ENCODE measurements around the gene PGAM2.

The PGAM2 gene

DNA sequence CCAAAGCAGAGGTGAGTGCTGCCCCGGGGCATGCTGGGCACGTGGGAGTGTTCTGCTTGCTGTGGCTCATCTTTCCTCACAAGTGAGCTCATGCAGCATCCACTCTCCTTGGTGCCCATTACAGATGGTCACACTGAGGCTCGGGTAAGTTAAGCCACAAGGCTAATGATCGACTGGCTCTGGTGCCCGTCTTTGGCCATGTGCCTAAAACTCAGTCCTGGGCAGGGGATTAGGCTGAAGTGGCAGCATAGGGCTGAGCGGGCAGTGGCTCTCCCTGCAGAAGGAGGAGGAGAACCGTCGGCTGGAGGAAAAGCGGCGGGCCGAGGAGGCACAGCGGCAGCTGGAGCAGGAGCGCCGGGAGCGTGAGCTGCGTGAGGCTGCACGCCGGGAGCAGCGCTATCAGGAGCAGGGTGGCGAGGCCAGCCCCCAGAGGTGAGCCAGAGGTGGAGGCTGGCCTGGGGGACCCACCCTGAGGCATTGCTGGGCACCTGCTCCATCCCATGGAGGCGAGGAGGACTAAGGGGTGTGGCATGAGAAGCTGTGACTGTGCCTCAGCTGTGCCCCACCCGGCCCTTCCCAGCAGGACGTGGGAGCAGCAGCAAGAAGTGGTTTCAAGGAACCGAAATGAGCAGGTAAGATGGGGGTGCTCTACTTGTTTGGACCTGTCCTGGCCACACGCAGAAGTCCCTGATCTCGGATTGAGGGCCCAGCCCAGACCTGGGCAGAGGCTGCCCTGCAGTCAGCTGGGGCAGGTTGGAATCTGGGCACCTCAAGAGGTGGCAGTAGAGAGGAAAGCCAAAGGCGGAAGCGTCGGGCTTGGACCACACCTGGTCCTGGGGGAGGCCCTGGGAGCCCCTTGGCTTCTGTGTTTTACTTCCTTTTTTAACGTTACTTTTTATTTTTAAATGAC, 7.3 kb downstream of the PGAM2 start:
- no peak overlapping the region for H3K4me3 ChIP-seq (ENCODE audit: low read depth, low read length)
- ChIA-PET POLR2A (no interaction called here), CTCF (no interaction called here)
- TF ChIP-seq, protein P1, sequence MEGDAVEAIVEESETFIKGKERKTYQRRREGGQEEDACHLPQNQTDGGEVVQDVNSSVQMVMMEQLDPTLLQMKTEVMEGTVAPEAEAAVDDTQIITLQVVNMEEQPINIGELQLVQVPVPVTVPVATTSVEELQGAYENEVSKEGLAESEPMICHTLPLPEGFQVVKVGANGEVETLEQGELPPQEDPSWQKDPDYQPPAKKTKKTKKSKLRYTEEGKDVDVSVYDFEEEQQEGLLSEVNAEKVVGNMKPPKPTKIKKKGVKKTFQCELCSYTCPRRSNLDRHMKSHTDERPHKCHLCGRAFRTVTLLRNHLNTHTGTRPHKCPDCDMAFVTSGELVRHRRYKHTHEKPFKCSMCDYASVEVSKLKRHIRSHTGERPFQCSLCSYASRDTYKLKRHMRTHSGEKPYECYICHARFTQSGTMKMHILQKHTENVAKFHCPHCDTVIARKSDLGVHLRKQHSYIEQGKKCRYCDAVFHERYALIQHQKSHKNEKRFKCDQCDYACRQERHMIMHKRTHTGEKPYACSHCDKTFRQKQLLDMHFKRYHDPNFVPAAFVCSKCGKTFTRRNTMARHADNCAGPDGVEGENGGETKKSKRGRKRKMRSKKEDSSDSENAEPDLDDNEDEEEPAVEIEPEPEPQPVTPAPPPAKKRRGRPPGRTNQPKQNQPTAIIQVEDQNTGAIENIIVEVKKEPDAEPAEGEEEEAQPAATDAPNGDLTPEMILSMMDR (IDR thresholded peaks at IDR 0.05; ENCODE audit: insufficient read depth, low read length, missing control alignments): no peak
- DNase-seq (ENCODE audit: low read depth, low spot score): no peak

DNA sequence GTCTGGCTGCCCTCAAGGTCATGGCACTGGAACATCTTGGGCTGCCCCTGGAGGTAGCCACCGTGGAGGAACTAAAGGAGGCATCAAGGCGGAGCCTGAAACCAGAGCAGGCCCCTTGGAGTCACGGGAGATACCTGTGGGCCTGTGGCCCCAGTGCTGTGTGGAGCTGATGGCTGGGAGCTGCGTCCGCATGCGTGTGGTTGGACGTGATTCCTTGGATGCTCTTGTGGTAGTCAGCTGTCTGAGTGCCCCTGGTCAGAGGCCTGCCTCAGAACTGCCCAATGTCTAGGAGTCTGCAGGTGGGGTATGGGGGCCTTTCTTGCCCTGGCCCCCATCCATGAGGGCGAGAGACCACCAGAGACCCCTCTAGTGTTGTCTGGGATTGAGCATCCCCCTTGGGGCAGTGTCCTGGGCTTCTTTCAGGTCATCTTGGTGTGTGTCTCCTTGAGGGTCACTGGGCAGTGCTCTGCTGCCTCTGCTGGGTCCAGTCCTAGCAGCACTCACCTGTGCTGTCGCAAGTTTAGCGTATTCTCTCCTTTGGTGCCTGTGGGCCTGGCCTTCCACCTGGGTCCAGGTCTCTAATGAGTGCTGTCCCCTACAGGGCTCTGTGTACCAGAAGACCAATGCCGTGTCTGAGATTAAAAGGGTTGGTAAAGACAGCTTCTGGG, 8.1 kb downstream of the PGAM2 start:
- ChIA-PET CTCF (no interaction called here), POLR2A (interaction anchor here (1.1 kb wide), 1 partner anchor 9 kb away, joined by 4 read pairs; the partner anchor contains the start of gene PGAM2)
- H3K4me3 ChIP-seq (ENCODE audit: low read depth, low read length): no peak overlapping the region
- TF ChIP-seq, protein P1 (IDR thresholded peaks at IDR 0.05; ENCODE audit: insufficient read depth, low read length, missing control alignments): no peak
- no peak for DNase-seq (ENCODE audit: low read depth, low spot score)

- ChIA-PET POLR2A (interaction anchor here (1.1 kb wide), 1 partner anchor 9 kb away, joined by 4 read pairs; the partner anchor contains the start of gene PGAM2), CTCF (no interaction called here)
- no peak overlapping the region for H3K4me3 ChIP-seq (ENCODE audit: low read depth, low read length)
- TF ChIP-seq, protein P1 (IDR thresholded peaks at IDR 0.05; ENCODE audit: insufficient read depth, low read length, missing control alignments): no peak
- no peak for DNase-seq (ENCODE audit: low read depth, low spot score)
These were observed 8.7 kb downstream of the PGAM2 start for GRCh38 chr7:44056681-44057080.

- POLR2A ChIA-PET: no interaction called here
- no peak for DNase-seq (ENCODE audit: low read depth, low spot score)
- CTCF ChIA-PET: no interaction called here
- no peak overlapping the region for H3K4me3 ChIP-seq (ENCODE audit: low read depth, low read length)
- TF ChIP-seq, protein P1 (IDR thresholded peaks at IDR 0.05; ENCODE audit: insufficient read depth, low read length, missing control alignments): no peak
These were observed 12.5 kb downstream of the PGAM2 start for GRCh38 chr7:44052771-44053365.

DNA sequence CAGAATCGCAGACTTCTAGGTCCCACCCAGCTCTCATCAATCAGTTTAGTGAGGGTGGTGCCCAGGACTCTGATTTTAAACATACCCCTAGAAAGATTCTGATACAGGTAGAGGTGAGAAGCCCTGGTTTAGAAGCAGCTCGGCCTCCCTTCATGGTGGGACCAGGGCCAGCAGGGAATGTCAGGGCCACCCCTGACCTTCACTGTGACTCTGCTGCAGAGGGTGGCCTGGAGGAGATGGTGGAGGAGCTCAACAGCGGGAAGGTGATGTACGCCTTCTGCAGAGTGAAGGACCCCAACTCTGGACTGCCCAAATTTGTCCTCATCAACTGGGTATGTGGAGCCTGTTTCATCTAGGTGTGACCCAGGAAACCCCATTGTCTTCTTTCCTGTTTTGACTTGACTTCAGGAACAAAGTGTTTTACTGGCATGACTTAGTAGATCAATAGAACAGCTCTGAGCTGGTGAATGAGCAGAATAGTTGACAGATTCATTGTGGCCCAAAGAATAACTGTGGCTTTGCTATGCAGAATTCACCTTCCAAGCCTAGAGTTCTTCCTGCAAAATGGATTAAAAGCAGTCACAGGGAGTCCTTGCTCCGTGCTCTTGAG, 13.7 kb downstream of the PGAM2 start:
- DNase-seq (ENCODE audit: low read depth, low spot score): no peak
- TF ChIP-seq, protein P1 (IDR thresholded peaks at IDR 0.05; ENCODE audit: insufficient read depth, low read length, missing control alignments): no peak
- POLR2A ChIA-PET: no interaction called here
- H3K4me3 ChIP-seq (ENCODE audit: low read depth, low read length): no peak overlapping the region
- CTCF ChIA-PET: interaction anchor here (0.8 to 1.4 kb wide), 2 partner anchors 12 to 32 kb away, joined by 3 read pairs; no protein-coding TSS in a partner anchor
